ENCODE measurements around the gene HMGCL. TPM values are rescaled to one million over a fixed set of nuclear protein-coding genes. Genes with fewer than 3 reads are reported as not detected.
A peak's percentile ranks its signal among the peaks of the same experiment; 100 is the strongest.

HMGCL gene
- total and polyA plus RNA-seq, 2 of the 13 experiments (the other 11 are each of a cell fraction or from before 2014, with no cell fraction given) = 21.3 to 41.4 TPM

DNA sequence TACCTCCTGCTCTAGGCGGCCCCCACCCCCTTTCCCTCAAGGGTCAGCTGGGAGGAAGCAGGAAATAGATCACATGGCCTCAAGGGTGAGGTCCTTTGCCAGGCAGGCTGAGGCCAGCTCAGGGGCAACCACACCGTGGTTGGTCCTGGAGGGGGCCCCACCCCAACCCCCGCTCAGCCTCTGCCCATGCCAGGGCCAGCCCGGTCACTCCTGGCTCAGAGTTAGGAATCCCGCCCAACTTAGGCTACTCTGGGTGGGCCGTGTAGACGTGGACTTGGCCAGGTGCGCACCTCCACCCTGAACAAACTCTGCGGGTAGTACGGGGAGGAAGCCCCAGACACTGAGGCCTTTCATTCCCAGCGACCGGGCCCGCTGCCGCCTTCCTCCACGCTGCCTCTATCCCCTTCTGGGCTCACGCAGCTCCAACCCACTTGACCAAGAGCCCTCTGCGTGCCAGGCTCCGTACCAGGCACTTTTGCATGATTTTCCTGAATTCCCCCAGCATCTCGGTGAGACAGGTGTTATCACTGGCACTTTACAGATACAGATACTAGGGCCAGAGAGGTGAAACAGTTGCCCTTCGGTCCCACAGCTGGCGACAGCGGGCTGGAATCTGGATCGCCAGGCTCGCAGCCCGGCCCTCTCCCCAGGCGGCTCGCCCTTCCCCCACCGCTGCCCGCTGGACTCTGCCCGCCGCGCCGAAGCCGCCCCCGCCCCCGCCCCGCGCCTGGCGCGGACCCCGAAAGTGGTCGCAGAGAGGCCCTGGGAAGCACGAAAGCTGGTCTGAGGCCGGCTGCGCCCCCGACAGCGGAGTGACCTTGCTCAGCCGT is 25.4 kb downstream of the HMGCL start (continued):
- TF ChIP-seq HES4 (CRISPR knock-in tag; IDR thresholded peaks at IDR 0.05; ENCODE audit: borderline replicate concordance) (peak; percentile 11; the same call in 1 of the 2 replicates), ATRX (CRISPR knock-in tag; IDR thresholded peaks at IDR 0.05; ENCODE audit: borderline replicate concordance) (no peak), PHF8 (CRISPR knock-in tag; IDR thresholded peaks at IDR 0.05) (no peak; the same call in 1 of the 2 replicates), ZNF619 (CRISPR knock-in tag; IDR thresholded peaks at IDR 0.05) (no peak; the same call in 1 of the 2 replicates), GLI4 (CRISPR knock-in tag; IDR thresholded peaks at IDR 0.05; ENCODE audit: borderline replicate concordance) (0 out of 2 replicates have a peak, but pooled peaks have one; percentile 33), SRSF4 (IDR thresholded peaks at IDR 0.05; ENCODE audit: low read depth, low read length, poor library complexity, severe bottlenecking) (no peak), ZNF792 (CRISPR knock-in tag; IDR thresholded peaks at IDR 0.05) (no peak; the same call in 1 of the 2 replicates), YEATS2 (CRISPR knock-in tag; IDR thresholded peaks at IDR 0.05; ENCODE audit: borderline replicate concordance) (peak; percentile 81), ZFP41 (CRISPR knock-in tag; IDR thresholded peaks at IDR 0.05; ENCODE audit: borderline replicate concordance) (no peak), HNRNPK (IDR thresholded peaks at IDR 0.05; ENCODE audit: low read depth, low read length, poor library complexity, severe bottlenecking) (no peak), HNF4G (IDR thresholded peaks at IDR 0.05; ENCODE audit: borderline replicate concordance, low read depth, low read length) (peak; percentile 76), HNF4G (CRISPR knock-in tag; IDR thresholded peaks at IDR 0.05; ENCODE audit: borderline replicate concordance, low read depth) (no peak), ZNF766 (CRISPR knock-in tag; IDR thresholded peaks at IDR 0.05; ENCODE audit: borderline replicate concordance) (no peak), ZNF75D (CRISPR knock-in tag; IDR thresholded peaks at IDR 0.05; ENCODE audit: borderline replicate concordance) (no peak), ZNF556 (CRISPR knock-in tag; IDR thresholded peaks at IDR 0.05; ENCODE audit: borderline replicate concordance) (no peak; the same call in 1 of the 2 replicates), CEBPB (IDR thresholded peaks at IDR 0.05; ENCODE audit: borderline replicate concordance, low read depth, low read length) (no peak), SMARCC2 (IDR thresholded peaks at IDR 0.05) (no peak), MED1 (CRISPR knock-in tag; IDR thresholded peaks at IDR 0.05) (peak; percentile 32)
- TF ChIP-seq, protein P1, sequence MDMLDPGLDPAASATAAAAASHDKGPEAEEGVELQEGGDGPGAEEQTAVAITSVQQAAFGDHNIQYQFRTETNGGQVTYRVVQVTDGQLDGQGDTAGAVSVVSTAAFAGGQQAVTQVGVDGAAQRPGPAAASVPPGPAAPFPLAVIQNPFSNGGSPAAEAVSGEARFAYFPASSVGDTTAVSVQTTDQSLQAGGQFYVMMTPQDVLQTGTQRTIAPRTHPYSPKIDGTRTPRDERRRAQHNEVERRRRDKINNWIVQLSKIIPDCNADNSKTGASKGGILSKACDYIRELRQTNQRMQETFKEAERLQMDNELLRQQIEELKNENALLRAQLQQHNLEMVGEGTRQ (IDR thresholded peaks at IDR 0.05; ENCODE audit: low read depth, low read length) = peak; percentile 41; the same call in 1 of the 2 replicates
- TF ChIP-seq, protein P1 (CRISPR knock-in tag; IDR thresholded peaks at IDR 0.05; ENCODE audit: borderline replicate concordance) = peak; percentile 77; the same call in 1 of the 2 replicates
- TF ChIP-seq, protein P2, sequence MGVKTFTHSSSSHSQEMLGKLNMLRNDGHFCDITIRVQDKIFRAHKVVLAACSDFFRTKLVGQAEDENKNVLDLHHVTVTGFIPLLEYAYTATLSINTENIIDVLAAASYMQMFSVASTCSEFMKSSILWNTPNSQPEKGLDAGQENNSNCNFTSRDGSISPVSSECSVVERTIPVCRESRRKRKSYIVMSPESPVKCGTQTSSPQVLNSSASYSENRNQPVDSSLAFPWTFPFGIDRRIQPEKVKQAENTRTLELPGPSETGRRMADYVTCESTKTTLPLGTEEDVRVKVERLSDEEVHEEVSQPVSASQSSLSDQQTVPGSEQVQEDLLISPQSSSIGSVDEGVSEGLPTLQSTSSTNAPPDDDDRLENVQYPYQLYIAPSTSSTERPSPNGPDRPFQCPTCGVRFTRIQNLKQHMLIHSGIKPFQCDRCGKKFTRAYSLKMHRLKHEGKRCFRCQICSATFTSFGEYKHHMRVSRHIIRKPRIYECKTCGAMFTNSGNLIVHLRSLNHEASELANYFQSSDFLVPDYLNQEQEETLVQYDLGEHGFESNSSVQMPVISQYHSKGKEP (CRISPR knock-in tag; IDR thresholded peaks at IDR 0.05) = no peak
- TF ChIP-seq, protein P3, sequence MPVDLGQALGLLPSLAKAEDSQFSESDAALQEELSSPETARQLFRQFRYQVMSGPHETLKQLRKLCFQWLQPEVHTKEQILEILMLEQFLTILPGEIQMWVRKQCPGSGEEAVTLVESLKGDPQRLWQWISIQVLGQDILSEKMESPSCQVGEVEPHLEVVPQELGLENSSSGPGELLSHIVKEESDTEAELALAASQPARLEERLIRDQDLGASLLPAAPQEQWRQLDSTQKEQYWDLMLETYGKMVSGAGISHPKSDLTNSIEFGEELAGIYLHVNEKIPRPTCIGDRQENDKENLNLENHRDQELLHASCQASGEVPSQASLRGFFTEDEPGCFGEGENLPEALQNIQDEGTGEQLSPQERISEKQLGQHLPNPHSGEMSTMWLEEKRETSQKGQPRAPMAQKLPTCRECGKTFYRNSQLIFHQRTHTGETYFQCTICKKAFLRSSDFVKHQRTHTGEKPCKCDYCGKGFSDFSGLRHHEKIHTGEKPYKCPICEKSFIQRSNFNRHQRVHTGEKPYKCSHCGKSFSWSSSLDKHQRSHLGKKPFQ (CRISPR knock-in tag; IDR thresholded peaks at IDR 0.05; ENCODE audit: insufficient replicate concordance) = peak; percentile 5
